IPS DF 6.9 (cell line): ENCODE measurements around the gene NOX5.
"Not testable (repeated sequence)": the region's sequence is repeated elsewhere in the genome, so short reads cannot be mapped to it uniquely, and the experiment has no call there.

Experiments
- DNase-seq: peaks from one replicate; pipeline ENCODE4 v3.0.0-alpha.2; 2013; ENCODE audit warnings: low read depth, low spot score
- H3K27ac ChIP-seq: one replicate; pipeline ENCODE4 v1.5.1; 2013; ENCODE audit warnings: low read length, control low read depth
- H3K27me3 ChIP-seq: 2 replicates; pipeline ENCODE4 v1.6.1; 2013; ENCODE audit warnings: mild to moderate bottlenecking, low read length; ENCODE audit not compliant: control insufficient read depth, insufficient read depth
- H3K36me3 ChIP-seq: 2 replicates; pipeline ENCODE4 v1.6.1; 2013; ENCODE audit warnings: low read length; ENCODE audit not compliant: control insufficient read depth, insufficient read depth
- H3K4me1 ChIP-seq: 2 replicates; pipeline ENCODE4 v1.6.1; 2013; ENCODE audit warnings: low read length; ENCODE audit not compliant: control insufficient read depth, insufficient read depth
- H3K4me3 ChIP-seq: 2 replicates; pipeline ENCODE4 v1.5.1; 2013; ENCODE audit warnings: mild to moderate bottlenecking, low read length
- H3K9me3 ChIP-seq: 2 replicates; pipeline ENCODE4 v1.6.1; 2013; ENCODE audit warnings: low read length, inconsistent platforms; ENCODE audit not compliant: control insufficient read depth, insufficient read depth
- WGBS: extraction: QIAGEN DNeasy Blood & Tissue Kit; methylation state at CpG from one replicate; pipeline ENCODE4 v1.1.7; 2013; ENCODE audit warnings: mixed read lengths, missing lambda C conversion rate; ENCODE audit not compliant: insufficient read length, insufficient coverage; 5-methylcytosine and 5-hydroxymethylcytosine counted together

The NOX5 gene, protein sequence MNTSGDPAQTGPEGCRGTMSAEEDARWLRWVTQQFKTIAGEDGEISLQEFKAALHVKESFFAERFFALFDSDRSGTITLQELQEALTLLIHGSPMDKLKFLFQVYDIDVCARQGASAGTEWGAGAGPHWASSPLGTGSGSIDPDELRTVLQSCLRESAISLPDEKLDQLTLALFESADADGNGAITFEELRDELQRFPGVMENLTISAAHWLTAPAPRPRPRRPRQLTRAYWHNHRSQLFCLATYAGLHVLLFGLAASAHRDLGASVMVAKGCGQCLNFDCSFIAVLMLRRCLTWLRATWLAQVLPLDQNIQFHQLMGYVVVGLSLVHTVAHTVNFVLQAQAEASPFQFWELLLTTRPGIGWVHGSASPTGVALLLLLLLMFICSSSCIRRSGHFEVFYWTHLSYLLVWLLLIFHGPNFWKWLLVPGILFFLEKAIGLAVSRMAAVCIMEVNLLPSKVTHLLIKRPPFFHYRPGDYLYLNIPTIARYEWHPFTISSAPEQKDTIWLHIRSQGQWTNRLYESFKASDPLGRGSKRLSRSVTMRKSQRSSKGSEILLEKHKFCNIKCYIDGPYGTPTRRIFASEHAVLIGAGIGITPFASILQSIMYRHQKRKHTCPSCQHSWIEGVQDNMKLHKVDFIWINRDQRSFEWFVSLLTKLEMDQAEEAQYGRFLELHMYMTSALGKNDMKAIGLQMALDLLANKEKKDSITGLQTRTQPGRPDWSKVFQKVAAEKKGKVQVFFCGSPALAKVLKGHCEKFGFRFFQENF

DNA sequence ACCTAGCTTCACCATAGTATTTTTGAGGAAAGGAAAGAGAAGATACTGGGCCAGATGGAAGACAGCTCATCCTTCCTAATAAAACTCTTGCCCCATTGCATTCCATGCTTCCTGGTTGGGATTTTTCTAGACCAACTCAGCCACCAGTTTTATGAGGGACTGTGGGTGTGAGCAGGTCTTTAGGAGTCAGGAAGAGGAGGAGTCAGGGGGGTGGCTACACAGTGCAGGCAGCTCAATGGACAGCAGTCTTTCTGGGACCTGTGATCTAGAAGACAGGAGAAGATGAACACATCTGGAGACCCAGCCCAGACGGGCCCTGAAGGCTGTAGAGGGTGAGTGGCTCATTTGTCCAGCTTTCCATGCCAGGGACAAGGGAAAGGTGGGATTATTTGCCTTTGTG lies at the start of gene NOX5:
NOX5 (plus strand) TSS at position 242 of the 400 bp plus-strand sequence; CDS start at position 283, 41 bp downstream.
- no peak within 1 kb of the TSS for H3K4me3 ChIP-seq
- no CpG with 5 or more reads among the region's 1 CpG for WGBS
- no peak for DNase-seq
- H3K27ac ChIP-seq = no peak within 1 kb of the TSS
- no peaks in the 10 kb centered on the region for H3K9me3 ChIP-seq
- no peaks in the 10 kb centered on the region for H3K4me1 ChIP-seq
- no peaks in the 10 kb centered on the region for H3K36me3 ChIP-seq
- H3K27me3 ChIP-seq = no peaks in the 10 kb centered on the region

DNA sequence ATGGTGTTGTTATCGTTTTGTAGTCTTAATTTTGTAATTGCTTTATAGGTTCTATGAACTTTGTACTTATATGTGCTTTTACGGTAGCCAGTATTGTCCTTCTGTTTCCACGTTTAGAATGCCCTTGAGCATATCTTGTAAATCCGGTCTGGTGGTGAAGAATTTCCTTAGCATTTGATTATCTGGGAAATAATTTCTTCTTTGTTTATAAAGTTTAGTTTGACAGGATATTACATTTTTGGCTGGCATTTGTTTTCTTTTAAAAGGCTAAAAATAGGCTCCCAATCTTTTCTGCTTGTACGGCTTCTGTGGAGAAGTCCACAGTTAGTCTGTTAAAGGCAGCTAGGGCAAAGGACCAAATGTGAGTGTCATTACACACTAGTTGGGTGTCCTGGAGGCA lies 47.5 kb upstream of the NOX5 start:
- no CpG with 5 or more reads among the region's 5 CpGs for WGBS
- no peaks in the 10 kb centered on the region for H3K27me3 ChIP-seq

DNA sequence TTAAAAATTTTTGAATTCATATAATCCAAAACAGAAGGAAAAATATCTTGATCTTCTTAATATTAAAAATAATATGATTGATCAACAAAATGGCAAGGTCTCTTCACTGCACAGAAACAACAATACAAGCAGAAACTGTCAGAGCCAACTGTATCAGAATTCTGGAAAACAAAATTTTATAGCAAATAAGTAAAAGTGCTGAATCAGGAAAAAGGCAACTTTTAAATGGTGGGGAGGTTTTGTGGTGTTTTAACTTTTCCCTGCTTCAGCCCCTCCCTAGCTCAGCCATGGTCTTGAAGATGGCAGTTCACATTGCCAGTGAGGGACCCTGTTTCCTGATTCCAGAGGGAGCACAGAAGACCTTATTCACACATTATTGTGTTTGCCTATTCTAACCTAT lies 46.5 kb upstream of the NOX5 start:
- H3K36me3 ChIP-seq = no peaks in the 10 kb centered on the region
- no peak overlapping the region for H3K27ac ChIP-seq
- H3K4me3 ChIP-seq = no peak overlapping the region
- no peak for DNase-seq
- no peaks in the 10 kb centered on the region for H3K27me3 ChIP-seq
- H3K4me1 ChIP-seq = no peaks in the 10 kb centered on the region
- no peaks in the 10 kb centered on the region for H3K9me3 ChIP-seq

More for the DNA sequence above, 47.5 kb upstream of the NOX5 start:
- Histone ChIP-seq H3K4me1 (no peaks in the 10 kb centered on the region), H3K36me3 (no peaks in the 10 kb centered on the region), H3K27ac (no peak overlapping the region), H3K4me3 (no peak overlapping the region), H3K9me3 (no peaks in the 10 kb centered on the region)
- no peak for DNase-seq

DNA sequence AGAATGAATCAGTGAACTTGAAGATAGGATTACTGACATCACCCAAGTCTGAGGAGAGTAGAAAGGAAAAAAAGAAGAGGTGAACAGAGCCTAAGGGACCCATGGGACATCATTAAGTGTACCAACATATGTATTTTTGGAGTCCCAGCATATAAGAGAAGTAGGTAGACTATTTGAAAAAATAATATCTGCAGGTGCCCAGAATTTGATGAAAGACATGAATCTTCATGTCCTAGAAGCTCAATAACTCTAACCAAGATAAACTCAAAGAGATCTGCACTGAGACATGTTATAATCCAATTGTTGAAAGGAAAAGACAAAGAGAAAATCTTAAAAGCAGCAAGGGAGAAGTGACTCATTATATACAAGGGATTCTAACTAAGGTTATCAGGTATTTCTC lies 45.2 kb upstream of the NOX5 start:
- Histone ChIP-seq H3K27me3 (no peaks in the 10 kb centered on the region), H3K27ac (no peak overlapping the region), H3K36me3 (no peaks in the 10 kb centered on the region), H3K4me3 (no peak overlapping the region), H3K4me1 (no peaks in the 10 kb centered on the region), H3K9me3 (no peaks in the 10 kb centered on the region)
- DNase-seq = no peak

DNA sequence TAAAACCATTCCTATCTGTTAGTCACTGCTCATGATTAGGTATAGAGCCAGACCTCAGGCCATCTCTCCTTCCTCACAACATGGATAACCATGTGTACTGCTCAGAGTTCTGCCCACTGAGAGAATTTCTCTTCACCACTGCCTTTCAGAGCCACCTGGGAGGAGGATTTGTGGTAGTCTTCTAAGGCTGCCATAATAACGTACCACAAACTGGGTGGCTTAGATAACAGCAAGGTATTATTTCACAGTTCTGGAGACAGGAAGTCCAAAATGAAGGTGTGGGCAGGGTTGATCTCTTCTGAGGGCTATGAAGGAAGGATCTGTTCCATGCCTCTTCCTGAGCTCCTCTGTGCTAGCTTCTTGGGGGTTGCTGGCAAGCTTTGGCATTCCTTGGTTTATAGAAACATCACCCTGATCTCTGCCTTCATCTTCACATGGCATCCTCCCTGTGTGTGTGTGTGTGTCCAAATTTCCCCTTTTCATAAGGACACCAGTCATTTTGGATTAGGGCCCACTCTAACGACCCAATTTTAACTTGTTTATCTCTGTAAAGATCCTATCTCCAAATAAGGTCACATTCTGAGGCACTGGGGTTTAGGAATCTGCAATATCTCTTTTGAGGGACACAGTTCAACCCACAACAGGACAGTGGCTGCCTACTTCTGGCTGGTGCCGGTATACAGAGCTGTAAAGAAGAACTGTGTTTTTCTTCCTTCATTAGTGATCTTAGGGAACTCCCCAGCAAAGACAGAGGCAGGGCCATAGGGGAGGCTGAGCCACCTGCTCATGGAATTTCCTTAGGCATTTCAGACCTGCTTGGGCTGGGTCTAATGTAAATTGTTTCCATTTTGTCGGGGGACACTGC lies 42.1 kb upstream of the NOX5 start:
- Histone ChIP-seq H3K4me3 (no peak overlapping the region), H3K9me3 (no peaks in the 10 kb centered on the region), H3K27ac (no peak overlapping the region), H3K36me3 (no peaks in the 10 kb centered on the region), H3K27me3 (no peaks in the 10 kb centered on the region), H3K4me1 (no peaks in the 10 kb centered on the region)
- WGBS = no CpG with 5 or more reads among the region's 4 CpGs
- no peak for DNase-seq

DNA sequence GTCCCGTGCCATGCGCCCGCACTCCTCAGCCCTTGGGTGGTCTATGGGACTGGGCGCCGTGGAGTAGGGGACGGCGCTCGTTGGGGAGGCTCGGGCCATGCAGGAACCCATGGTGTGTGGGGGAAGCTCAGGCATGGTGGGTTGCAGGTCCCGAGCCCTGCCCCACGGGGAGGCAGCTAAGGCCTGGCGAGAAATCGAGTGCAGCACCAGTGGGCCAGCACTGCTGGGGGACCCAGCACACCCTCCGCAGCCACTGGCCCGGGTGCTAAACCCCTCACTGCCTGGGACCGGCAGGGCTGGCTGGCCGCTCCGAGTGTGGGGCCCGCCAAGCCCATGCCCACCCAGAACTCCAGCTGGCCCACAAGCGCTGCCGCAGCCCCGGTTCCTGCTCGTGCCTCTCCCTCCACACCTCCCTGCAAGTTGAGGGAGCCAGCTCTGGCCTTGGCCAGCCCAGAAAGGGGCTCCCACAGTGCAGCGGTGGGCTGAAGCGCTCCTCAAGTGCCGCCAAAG lies 38.8 kb upstream of the NOX5 start:
- not testable (repeated sequence) for H3K4me3 ChIP-seq, H3K36me3 ChIP-seq, H3K4me1 ChIP-seq, H3K27ac ChIP-seq, H3K27me3 ChIP-seq, H3K9me3 ChIP-seq, DNase-seq
- whole genome bisulfite sequencing = no CpG with 5 or more reads among the region's 26 CpGs

DNA sequence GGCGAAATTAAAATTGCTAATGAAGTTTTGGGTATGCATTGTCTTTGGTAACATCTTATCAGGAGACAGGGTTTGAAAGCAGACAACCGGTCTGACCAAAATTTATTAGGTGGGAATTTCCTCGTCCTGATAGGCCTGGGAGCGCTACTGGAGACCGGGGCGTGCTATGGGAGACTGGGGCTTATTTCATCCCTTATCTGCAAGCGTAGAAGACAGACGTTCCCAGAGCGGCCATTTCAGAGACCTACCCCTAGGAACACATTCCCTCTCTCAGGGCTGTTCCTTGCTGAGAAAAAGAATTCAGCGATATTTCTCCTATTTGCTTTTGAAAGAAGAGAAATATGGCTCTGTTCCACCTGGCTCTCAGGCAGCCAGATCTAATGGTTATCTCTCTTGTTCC lies 37.1 kb upstream of the NOX5 start:
- DNase-seq, H3K36me3 ChIP-seq, H3K4me1 ChIP-seq, H3K4me3 ChIP-seq, H3K9me3 ChIP-seq, H3K27ac ChIP-seq, H3K27me3 ChIP-seq: not testable (repeated sequence)
- WGBS = no CpG with 5 or more reads among the region's 10 CpGs

DNA sequence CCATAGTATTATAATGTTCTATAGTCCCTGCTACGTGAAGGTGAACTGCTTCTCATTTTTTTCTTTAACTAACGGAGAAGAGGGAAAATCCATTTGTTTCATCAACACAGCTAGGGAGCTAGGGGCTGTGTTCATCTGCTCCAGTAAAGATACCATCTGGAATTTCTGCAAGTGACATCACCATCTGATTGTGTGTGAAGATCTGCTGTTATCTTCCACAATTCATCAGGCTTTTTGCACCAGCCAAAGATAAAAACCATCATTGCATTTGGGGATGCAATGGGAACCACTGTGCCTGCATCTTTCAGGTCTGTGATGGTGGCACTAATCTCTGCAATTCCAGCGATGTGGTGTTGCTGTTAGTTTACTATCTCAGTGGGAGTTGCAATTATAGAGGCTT lies 35.5 kb upstream of the NOX5 start:
- Histone ChIP-seq H3K27ac (no peak overlapping the region), H3K4me1 (no peaks in the 10 kb centered on the region), H3K9me3 (no peaks in the 10 kb centered on the region), H3K4me3 (no peak overlapping the region), H3K27me3 (no peaks in the 10 kb centered on the region), H3K36me3 (no peaks in the 10 kb centered on the region)
- no peak for DNase-seq
- WGBS = no CpG with 5 or more reads among the region's 3 CpGs

DNA sequence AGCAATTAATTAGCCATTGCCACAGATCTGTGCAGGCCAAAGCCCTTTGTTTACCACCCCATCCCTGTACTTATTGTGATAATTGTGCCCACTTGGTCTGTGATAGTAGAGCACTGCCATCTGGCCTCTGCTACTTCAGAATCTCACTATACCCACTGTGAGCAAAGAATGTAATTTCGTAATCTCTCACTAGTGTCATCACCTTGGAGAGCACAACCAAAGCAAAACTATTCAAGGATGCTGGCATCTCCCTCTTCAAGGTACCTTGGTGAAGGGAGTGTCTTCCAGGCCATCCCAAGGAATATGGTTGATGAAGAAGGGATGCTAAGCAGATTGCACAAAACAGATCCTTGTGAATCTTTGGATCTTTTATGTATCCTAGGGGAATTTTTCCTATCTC lies 34.7 kb upstream of the NOX5 start:
- no peak overlapping the region for H3K4me3 ChIP-seq
- no CpG with 5 or more reads among the region's 1 CpG for WGBS
- H3K4me1 ChIP-seq = no peaks in the 10 kb centered on the region
- H3K36me3 ChIP-seq = no peaks in the 10 kb centered on the region
- no peaks in the 10 kb centered on the region for H3K9me3 ChIP-seq
- DNase-seq = no peak
- no peaks in the 10 kb centered on the region for H3K27me3 ChIP-seq
- H3K27ac ChIP-seq = no peak overlapping the region

DNA sequence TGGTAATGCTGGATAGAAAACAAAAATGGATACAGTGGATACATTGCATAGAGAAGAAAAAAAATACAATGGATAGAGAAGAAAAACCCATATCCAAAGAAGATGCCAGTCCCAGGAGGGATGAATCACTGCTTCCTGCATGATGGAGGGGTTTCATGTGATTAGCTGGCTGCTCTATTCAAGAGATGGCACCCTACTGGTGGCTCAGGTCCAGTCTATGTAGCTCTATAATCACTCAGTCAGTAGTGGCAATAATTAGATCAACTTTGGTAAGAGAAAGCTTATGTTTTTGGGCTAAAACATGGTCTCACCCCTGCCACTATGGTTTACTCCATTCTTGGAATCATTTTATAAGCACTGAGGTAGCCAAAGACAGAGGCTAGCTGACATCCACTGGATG lies 33.7 kb upstream of the NOX5 start:
- no peak for DNase-seq
- no peaks in the 10 kb centered on the region for H3K27me3 ChIP-seq
- no peaks in the 10 kb centered on the region for H3K36me3 ChIP-seq
- H3K4me3 ChIP-seq = no peak overlapping the region
- no peaks in the 10 kb centered on the region for H3K9me3 ChIP-seq
- no peak overlapping the region for H3K27ac ChIP-seq
- no peaks in the 10 kb centered on the region for H3K4me1 ChIP-seq
